GM19395 (cell line): ENCODE measurements around the gene JARID2.

Source experiments
- ATAC-seq: cut with Tn5 transposase; IDR thresholded peaks from one replicate; pipeline ENCODE4 v1.9.1; 2021; ENCODE audit warnings: mild to moderate bottlenecking, moderate library complexity; ENCODE audit not compliant: unreplicated experiment

The JARID2 gene

GRCh38 chr6:15330174-15330944, 84.5 kb downstream of the JARID2 start:
- no peak for ATAC-seq

DNA sequence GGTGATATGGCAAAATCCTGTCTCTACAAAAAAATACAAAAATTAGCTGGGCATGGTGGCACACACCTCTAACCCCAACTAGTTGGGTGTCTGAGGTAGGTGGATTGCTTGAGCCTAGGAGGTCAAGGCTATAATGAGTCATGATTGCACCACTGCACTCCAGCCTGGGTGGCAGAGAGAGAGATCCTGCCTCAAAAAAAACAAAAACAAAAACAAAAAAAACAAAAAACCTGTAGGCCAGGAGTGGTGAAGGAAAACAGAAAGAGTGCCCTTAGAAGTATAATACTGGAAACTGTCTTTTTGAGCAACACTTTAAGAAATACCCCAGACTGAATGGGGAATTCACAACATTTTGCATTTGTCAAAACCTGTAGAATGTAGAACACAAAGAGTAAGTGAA, 85.3 kb downstream of the JARID2 start:
- peak; percentile 52 for ATAC-seq

DNA sequence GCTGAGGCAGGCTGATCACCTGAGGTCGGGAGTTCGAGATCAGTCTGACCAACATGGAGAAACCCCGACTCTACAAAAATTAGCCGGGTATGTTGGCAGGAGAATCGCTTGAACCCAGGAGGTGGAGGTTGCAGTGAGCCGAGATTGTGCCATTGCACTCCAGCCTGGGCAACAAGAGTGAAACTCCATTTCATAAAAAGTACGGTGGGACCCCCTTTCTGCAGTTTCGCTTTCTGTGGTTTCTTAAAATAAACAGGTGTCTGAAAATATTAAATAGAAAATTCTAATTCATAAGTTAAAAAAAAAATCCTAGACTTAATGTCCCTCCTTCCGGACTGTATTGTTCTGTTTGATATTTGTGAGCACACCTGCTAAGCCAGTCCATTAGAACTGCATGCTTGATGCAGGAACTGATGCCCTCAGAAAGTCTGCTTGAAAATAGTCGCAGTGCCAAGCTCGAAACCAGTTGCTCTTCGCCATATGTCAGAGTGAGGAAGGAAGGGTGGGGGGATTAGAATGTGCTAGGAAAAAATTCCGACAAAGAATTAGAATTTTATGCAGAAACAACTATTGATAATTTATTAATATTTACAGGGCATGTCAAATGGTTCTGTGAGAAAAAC, 85.9 kb downstream of the JARID2 start:
- ATAC-seq = no peak

DNA sequence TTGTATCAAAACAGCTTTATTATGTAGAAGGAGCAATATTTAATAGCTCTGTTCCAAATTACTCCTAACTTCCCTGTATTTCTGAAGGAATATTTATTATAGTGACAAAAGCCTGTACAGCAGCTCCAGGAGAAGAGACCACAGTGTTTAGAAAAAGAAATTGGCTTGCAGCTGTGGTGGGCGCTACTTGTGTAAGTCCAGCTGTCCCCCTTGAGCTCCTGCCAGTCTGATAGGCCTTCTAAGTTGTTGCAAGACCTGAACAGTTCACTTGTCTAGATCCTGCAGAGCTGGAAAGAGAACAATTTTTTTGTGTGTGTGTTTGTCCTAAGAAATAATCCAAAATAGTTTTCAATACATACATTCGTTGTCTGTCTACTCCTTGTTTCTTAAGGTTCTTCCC, 86.6 kb downstream of the JARID2 start:
- ATAC-seq = no peak

- no peak for ATAC-seq
Observed at GRCh38 chr6:15335385-15335784, 89.5 kb downstream of the JARID2 start.

DNA sequence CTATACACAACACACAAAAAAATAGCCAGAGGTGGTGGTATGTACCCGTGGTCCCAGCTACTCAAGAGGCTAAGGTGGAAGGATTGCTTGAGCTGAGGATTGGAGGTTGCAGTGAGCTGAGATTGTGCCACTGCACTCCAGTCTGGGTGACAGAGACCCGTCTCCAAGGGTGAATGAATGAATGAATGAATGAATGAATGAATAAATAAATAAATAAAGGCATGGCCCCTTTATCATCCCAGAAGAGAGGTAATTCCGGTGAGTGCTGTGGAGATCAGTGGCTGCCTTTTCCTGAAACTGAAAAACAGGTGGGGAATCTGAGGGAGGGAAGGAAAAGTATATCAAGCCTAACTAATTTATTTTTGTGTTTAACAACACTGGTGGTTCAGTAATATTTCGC, 90.0 kb downstream of the JARID2 start:
- no peak for ATAC-seq

DNA sequence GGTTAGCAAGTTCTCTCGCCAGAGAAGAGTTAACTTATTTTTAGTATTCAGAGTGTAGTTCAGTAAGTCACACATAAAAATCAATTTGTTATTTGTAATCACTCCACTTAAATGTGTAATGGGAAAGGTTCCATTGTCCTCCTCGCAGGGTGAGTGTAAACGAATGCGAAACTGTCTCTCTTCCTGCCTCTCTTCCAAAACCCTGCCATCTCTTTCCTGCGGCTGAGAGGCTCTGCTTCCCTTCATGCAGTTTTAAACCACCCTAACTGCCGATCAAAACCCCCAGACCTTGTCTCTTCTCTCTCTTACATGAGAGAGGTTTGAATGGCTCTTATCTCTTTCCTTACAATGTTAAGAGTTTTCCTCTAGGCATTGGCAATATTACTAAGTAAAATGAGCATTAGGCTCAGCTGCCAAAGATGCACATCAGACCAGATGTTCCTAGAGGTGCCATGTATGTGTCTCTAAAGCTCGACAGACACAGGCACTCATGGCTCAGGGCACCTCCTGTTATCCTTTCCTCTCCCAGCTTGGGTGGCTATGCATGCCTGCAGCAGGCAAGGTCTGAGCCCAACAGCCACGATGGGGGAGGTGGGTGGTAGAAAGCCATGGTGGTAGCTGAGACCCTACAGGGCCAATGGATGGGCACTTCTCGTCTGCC, 91.2 kb downstream of the JARID2 start:
- ATAC-seq = no peak

- ATAC-seq = no peak
Observed at GRCh38 chr6:15337582-15337981, 91.7 kb downstream of the JARID2 start.

DNA sequence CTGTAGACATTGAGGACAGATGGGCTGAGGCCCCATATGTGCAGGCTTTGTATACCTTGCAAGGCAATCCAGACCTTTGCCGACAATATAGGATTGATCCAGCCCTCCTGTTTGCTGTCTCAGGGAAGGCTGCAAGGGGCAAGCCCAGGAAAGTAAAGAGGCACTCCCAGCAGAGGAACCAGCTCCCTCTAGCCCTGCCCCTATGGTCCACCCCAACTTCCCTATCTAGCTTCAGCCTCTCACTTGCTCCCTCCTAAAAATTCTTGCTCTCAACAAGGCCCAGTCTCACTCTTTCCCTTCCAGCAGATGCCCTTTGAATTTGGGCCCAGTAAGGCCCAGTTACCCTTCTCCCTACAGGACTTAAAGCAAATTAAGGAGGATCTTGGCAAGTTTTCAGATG, 92.6 kb downstream of the JARID2 start:
- ATAC-seq = no peak

GRCh38 chr6:15339081-15339480, 93.2 kb downstream of the JARID2 start:
- ATAC-seq = no peak

DNA sequence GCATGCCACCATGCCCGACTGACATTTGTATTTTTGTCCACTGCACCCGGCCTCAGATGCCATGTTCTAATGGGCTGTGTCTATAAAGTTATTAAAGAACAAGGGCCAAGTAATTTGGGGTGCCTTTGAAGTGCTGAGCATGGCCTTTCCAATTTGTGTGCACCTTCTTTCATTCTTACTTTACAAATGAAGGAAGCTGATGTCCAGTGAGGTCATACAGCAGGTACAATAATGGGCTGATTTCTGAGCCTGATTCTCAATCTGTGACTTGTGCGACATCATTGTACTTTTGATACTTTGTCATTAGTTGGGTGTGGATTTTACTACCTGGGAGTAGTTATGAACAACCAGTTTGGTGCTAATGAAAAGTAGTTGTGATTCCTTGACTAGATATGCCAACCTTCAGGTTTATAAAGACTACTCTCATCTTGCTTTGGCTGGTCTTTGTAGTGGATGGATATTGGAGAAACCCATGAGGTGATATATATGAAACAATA, 94.3 kb downstream of the JARID2 start:
- no peak for ATAC-seq

GRCh38 chr6:15340775-15341174, 94.9 kb downstream of the JARID2 start:
- peak; percentile 59 for ATAC-seq

DNA sequence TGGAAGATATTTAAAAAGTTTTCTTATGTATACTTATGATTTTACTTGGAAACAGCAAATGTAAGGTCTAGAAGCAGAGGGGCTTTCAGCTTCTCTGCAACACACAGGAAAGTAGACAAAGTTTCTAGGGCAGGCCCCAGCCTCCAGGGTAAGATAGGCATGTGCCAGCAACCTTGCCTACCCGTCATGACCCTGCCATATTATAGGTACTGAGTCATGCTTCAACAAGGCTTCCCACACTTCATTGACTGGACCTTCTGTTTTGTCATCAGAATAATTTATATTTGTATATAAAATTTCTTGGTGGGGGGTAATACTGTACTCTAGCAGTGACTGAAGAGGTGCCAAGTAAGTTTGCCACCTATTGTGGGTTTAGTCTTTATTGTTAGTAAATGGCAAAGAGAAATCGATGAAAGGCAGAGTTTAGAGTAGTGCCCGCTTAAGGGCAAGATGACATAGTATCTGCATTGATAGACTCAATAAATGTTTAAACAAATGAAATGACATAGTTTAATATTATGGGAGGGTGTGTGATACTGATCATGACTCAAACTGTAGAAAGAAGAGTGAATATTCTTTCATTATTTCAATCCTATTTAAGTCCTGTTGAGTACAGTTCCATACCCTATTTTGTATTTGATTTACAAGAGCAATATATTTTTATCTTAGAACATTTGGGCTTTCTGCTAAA, 95.6 kb downstream of the JARID2 start:
- ATAC-seq = no peak

DNA sequence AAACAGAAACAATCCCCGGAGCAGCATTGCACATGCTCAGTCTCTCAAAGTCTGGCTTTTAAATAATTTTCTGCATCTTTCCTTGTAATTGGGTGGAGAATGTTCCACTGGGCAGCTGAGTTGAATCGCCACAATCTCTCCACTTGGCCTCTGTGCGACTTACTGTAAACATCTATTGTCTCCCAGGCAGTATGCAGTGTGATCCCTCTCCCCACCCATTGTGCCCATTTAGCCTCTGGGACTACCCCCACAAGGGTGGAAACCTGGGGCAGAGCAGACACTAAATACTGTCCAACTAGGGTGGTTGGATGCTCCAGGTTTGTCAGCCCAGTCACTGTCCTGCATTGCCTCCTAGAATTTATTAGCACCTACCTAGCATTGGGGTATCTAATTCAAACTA, 96.2 kb downstream of the JARID2 start:
- no peak for ATAC-seq

DNA sequence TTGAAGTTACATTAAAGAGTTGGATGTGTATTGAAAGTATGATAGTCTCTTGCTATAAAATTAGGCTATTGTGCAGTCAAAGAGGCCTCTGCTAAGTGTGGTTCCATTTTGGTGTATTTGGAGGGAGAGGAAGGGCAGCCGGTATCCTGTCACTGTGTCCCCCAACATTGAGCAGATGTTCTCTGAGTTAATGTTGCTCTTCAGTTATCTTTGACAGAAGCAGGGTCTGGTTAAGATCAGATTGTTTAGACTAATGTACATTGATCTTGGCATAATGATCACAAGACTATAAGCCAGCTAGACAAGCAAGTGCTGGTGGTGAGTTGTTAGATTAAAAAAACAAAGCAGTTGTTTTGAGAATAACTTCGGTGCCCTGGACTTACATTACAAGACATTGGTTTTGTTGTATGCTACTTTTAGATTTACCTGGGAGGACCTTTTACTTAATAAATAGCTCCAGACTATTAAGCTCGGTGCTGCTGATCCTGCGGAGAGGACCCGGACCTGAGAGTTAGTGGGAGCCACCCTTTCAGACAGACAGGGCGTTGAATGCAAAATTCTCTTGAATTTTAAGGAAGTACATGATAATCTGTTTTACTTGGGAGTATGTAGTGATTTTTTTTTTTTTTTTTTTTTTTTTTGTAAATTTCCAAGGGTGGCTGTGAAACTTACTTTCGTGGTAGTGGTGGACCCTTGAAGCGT, 97.8 kb downstream of the JARID2 start:
- no peak for ATAC-seq

DNA sequence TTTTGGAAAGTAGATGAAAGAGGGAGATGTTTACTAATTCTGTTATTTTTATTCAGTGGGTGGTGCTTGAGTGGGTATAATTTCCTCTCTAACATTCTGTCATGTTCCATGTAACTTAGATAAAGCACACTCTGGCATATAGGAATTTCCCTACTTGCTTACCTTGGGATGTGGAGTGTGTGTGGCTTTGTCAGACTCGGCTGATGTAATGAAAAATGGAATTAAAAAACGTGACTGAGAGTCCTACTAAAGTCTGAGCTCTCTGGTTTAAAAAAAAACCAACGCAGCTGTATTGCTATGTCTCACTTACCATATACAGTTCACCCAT, 98.3 kb downstream of the JARID2 start:
- no peak for ATAC-seq

GRCh38 chr6:15344831-15345230, 99.0 kb downstream of the JARID2 start:
- no peak for ATAC-seq

- no peak for ATAC-seq
Observed at GRCh38 chr6:15346315-15346714, 100.4 kb downstream of the JARID2 start.

GRCh38 chr6:15348528-15348927, 102.7 kb downstream of the JARID2 start:
- no peak for ATAC-seq

DNA sequence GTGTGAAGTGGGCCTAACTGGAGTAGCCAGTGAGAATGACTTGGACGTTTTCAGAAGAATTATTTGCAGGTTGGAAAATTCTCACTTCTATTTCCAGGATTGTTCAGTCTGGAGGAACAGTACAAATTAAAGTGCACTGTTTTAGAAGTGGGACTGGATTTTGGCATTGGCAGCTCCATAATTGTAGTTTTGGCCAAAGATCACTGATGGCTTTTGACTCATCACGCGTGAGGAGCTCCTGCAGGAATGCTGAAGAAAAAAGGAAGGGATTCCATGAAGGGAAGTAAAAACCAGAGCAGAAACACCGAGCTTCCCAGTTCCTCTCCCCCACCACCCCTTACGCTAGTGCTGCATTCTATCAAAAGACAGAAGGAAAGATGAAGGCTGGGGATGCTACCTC, 103.5 kb downstream of the JARID2 start:
- no peak for ATAC-seq
